Hepatocyte (in vitro differentiated cells): Measurements from ENCODE around the gene LMCD1. TPM values are rescaled to one million over a fixed set of nuclear protein-coding genes. Genes with fewer than 3 reads are reported as not detected.

ENCODE experiments used
- DNase-seq: peaks from one replicate; pipeline ENCODE4 v3.0.0-alpha.2; 2016; ENCODE audit warnings: low spot score
- H2AFZ ChIP-seq: fragments of 200-600 bp; sonication (generic); 2 replicates; pipeline ENCODE4 v1.6.0; 2016; ENCODE audit warnings: antibody characterized with exemption, mild to moderate bottlenecking
- H3K27ac ChIP-seq: fragments of 200-600 bp; sonication (generic); 2 replicates; pipeline ENCODE4 v1.5.1; 2016; ENCODE audit warnings: mild to moderate bottlenecking
- H3K27me3 ChIP-seq: fragments of 200-600 bp; sonication (generic); 2 replicates; pipeline ENCODE4 v1.6.1; 2016
- H3K36me3 ChIP-seq: fragments of 200-600 bp; sonication (generic); replicated peaks from 2 replicates; pipeline ENCODE4 v1.5.1; 2016; ENCODE audit warnings: low read depth; ENCODE audit not compliant: insufficient read depth
- H3K4me1 ChIP-seq: fragments of 200-600 bp; sonication (generic); 2 replicates; pipeline ENCODE4 v1.5.1; 2016; ENCODE audit warnings: mild to moderate bottlenecking, moderate library complexity; ENCODE audit not compliant: insufficient read depth
- H3K4me2 ChIP-seq: fragments of 200-600 bp; sonication (generic); 2 replicates; pipeline ENCODE4 v1.6.0; 2016
- H3K4me3 ChIP-seq: fragments of 200-600 bp; sonication (generic); 2 replicates; pipeline ENCODE4 v1.5.1; 2016; ENCODE audit warnings: mild to moderate bottlenecking
- H3K79me2 ChIP-seq: fragments of 200-600 bp; sonication (generic); 2 replicates; pipeline ENCODE4 v1.6.0; 2017; ENCODE audit warnings: mild to moderate bottlenecking
- H3K9me2 ChIP-seq: fragments of 200-600 bp; sonication (generic); replicated peaks from 2 replicates; pipeline ENCODE4 v1.6.0; 2017; ENCODE audit warnings: mild to moderate bottlenecking; ENCODE audit not compliant: insufficient read depth
- H3K9me3 ChIP-seq: fragments of 200-600 bp; sonication (generic); 2 replicates; pipeline ENCODE4 v1.5.1; 2016; ENCODE audit warnings: low read depth, mild to moderate bottlenecking
- H4K20me1 ChIP-seq: fragments of 200-600 bp; sonication (generic); 2 replicates; pipeline ENCODE4 v1.6.0; 2016; ENCODE audit warnings: mild to moderate bottlenecking; ENCODE audit not compliant: insufficient read depth, poor library complexity, severe bottlenecking
- EZH2 ChIP-seq: fragments of 200-600 bp; sonication (generic); IDR thresholded peaks from 2 replicates; pipeline ENCODE4 v1.6.1; 2016; ENCODE audit warnings: antibody characterized with exemption, mild to moderate bottlenecking, borderline replicate concordance
- EZH2phosphoT487 ChIP-seq: fragments of 200-600 bp; sonication (generic); IDR thresholded peaks from one replicate; pipeline ENCODE4 v1.6.1; 2018; ENCODE audit warnings: antibody characterized with exemption, mild to moderate bottlenecking, low read depth, moderate library complexity; ENCODE audit not compliant: unreplicated experiment, severe bottlenecking
- WGBS: methylation state at CpG from one replicate; pipeline ENCODE4 v1.1.6; 2016; ENCODE audit warnings: low lambda C conversion rate; ENCODE audit errors: missing lambda C conversion rate; 5-methylcytosine and 5-hydroxymethylcytosine counted together
- polyA plus RNA-seq: library from polyadenylated mRNA; unstranded; fragments of >200 nt; fragmentation: Nextera tagmentation; extraction: Ambion mirVana; gene quantifications from 2 replicates; pipeline ENCODE4 v1.2.1, GENCODE V29; 2016
- total RNA-seq: library from RNA; depleted of rRNA; stranded (reverse); fragments of >200 nt; gene quantifications from 2 replicates; pipeline ENCODE4 v1.2.3, GENCODE V29; 2014
- TF ChIP-seq, protein P1 (sequence below): fragments of 200-600 bp; sonication (generic); IDR thresholded peaks from 2 replicates; pipeline ENCODE4 v1.5.1; 2016; ENCODE audit warnings: antibody characterized with exemption, mild to moderate bottlenecking; ENCODE audit not compliant: poor library complexity

Gene LMCD1
- total and polyA plus RNA-seq, 2 experiments from 2014 or later = 195 to 347 TPM

DNA sequence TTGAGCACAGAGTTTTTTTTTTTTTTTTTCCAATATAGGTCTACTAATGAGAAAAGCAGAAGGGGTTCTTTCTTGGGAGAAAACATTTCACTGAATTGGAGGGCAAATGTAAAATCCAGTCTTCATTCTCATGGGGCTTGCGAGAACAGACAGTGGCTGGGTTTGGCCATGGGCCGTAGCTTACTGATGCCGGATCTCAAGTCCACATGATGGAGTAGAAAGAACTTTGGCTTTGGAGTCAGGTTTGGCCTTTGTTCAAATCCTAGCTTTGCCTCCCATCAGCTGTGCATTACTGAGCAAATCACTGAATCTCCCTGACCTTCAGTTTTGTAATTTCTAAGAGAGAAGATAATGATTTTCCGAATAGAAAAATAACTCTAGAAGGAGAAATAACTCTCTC is 59.7 kb downstream of the LMCD1 start:
- Histone ChIP-seq H3K9me2 (no peaks in the 10 kb centered on the region), H3K36me3 (no peaks in the 10 kb centered on the region), H2AFZ (no peak overlapping the region), H3K27ac (peak overlapping the region; percentile 83), H3K27me3 (no peaks in the 10 kb centered on the region), H3K4me1 (peaks cover 10% of the 10 kb centered on the region), H3K4me2 (no peak overlapping the region), H4K20me1 (no peaks in the 10 kb centered on the region), H3K9me3 (no peaks in the 10 kb centered on the region), H3K4me3 (no peak overlapping the region), H3K79me2 (no peaks in the 10 kb centered on the region)
- no peak for DNase-seq
- TF ChIP-seq, protein P1, sequence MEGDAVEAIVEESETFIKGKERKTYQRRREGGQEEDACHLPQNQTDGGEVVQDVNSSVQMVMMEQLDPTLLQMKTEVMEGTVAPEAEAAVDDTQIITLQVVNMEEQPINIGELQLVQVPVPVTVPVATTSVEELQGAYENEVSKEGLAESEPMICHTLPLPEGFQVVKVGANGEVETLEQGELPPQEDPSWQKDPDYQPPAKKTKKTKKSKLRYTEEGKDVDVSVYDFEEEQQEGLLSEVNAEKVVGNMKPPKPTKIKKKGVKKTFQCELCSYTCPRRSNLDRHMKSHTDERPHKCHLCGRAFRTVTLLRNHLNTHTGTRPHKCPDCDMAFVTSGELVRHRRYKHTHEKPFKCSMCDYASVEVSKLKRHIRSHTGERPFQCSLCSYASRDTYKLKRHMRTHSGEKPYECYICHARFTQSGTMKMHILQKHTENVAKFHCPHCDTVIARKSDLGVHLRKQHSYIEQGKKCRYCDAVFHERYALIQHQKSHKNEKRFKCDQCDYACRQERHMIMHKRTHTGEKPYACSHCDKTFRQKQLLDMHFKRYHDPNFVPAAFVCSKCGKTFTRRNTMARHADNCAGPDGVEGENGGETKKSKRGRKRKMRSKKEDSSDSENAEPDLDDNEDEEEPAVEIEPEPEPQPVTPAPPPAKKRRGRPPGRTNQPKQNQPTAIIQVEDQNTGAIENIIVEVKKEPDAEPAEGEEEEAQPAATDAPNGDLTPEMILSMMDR = no peak
- TF ChIP-seq EZH2phosphoT487 (no peak), EZH2 (no peak)
- 93% methylated on average over 4 of the region's 4 CpGs for WGBS

DNA sequence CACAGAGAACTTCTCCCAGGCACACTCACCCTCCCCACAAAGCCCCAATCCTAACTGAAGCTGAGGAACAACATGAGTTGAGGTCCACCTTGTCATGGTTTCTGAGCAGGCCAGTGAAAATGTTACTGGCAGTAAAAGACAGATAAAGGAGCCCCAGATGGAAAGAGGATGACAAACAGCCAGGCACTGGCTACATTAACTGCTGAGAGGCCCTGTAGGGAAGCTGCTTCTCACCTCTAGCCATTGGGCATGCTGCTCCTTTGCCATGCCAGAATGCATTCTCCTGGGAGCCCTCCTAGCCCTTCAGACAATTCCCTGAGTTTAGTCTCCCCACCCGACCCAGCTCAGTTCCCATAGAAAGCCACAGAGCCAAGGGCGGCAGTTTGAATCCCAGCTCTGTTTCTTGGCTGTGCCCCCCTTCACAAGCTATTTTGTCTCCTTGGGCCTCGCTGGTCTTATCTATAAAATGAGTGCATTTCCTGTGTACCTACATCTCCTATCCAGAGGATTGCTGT is 60.5 kb downstream of the LMCD1 start:
- no peak for DNase-seq
- H3K4me1 ChIP-seq = peaks cover 4% of the 10 kb centered on the region

DNA sequence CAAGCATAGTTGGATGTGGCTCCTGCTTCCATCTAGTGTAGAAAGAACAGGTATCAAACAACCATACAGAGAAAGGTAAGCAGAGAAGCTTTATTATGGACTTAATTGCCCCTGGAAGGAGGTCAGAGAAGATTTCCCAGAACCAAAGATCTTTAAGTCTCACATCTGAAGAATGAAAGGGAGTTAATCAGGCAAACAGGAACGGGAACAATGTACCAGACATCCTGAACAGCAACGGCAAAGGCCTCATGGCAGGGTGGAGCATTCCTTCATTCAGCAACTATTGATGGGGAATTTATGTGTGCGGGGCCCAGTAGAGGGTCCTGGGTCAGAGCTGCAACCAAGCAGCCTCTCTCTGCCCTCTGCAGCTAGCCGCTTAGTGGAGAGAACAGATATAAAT is 61.5 kb downstream of the LMCD1 start:
- Histone ChIP-seq H3K4me3 (no peak overlapping the region), H3K9me3 (no peaks in the 10 kb centered on the region), H3K27me3 (no peaks in the 10 kb centered on the region), H4K20me1 (no peaks in the 10 kb centered on the region), H3K4me2 (no peak overlapping the region), H3K79me2 (no peaks in the 10 kb centered on the region), H3K27ac (peak overlapping the region; percentile 46), H3K9me2 (no peaks in the 10 kb centered on the region), H3K36me3 (no peaks in the 10 kb centered on the region), H3K4me1 (peaks cover 4% of the 10 kb centered on the region), H2AFZ (no peak overlapping the region)
- TF ChIP-seq EZH2phosphoT487 = no peak
- TF ChIP-seq, protein P1 = no peak
- no peak for TF ChIP-seq EZH2
- DNase-seq = no peak
- 82% methylated on average over 4 of the region's 4 CpGs for WGBS

More for the DNA sequence above, 60.5 kb downstream of the LMCD1 start:
- H3K27me3 ChIP-seq = no peaks in the 10 kb centered on the region
- no peaks in the 10 kb centered on the region for H3K9me3 ChIP-seq
- no peak overlapping the region for H2AFZ ChIP-seq
- peak overlapping the region; percentile 83 for H3K27ac ChIP-seq
- H3K4me2 ChIP-seq = no peak overlapping the region
- H3K79me2 ChIP-seq = no peaks in the 10 kb centered on the region
- H4K20me1 ChIP-seq = no peaks in the 10 kb centered on the region
- H3K9me2 ChIP-seq = no peaks in the 10 kb centered on the region
- 49% methylated on average over 3 of the region's 3 CpGs for WGBS
- H3K36me3 ChIP-seq = no peaks in the 10 kb centered on the region
- TF ChIP-seq EZH2phosphoT487 (no peak), EZH2 (no peak)
- TF ChIP-seq, protein P1 = no peak
- H3K4me3 ChIP-seq = no peak overlapping the region
